Spleen (tissue), 7 donors: Measurements from ENCODE around the gene ACACB.

Experiments
- POLR2A ChIP-seq, 3 donors: fragments of 450-650 bp; IDR thresholded peaks; one replicate each; pipeline ENCODE4 v1.5.1; 2017; ENCODE audit warnings: antibody characterized with exemption in 3 of 3, mild to moderate bottlenecking in 1 of 3
- POLR2AphosphoS5 ChIP-seq, 3 donors: sonication (generic); formaldehyde crosslinking; IDR thresholded peaks; one replicate each; pipeline ENCODE4 v1.5.1; 2017; ENCODE audit warnings: antibody characterized with exemption in 3 of 3
- TF ChIP-seq, protein P1 (sequence below), 11 experiments: fragments of 200-600 bp in 7 of 11; fragments of 450-650 bp in 4 of 11; sonication (generic) in 4 of 11; IDR thresholded peaks in 8 of 11; conservative IDR thresholded peaks in 3 of 11; 1 replicate in 7 of 11; 2 replicates in 4 of 11; pipeline versions ENCODE4 v1.4.0 to v1.8.0; 2016 to 2021; ENCODE audit warnings: antibody characterized with exemption in 11 of 11, inconsistent platforms in 4 of 11, mild to moderate bottlenecking in 1 of 11
- donor health status: DM: no; HTN: no; CAD: no; lungs with moderate emphysema.
- donor health status: DM: no; HTN: no; CAD: no.
- donor health status: DM: no; HTN: no; CAD: no.

DNA sequence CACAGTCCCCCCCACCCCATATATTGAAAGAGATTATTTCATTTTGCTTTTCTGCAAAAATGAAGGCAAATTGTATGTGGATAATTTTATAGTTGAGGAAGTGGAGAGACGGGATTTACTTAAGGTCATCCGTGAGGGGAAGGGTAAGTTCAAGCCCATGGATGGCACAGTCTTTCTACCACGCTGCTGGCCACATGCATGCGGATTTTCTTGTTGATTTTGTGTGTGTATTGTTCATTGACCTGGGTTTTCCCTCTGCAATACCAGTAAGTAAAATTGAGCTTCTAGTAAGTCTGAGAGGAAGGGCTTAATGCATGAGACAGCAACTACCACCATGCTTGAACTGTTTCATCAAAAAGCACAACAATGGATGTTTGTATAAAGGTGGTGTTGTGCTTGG is 35.1 kb downstream of the ACACB start:
- TF ChIP-seq, protein P1, sequence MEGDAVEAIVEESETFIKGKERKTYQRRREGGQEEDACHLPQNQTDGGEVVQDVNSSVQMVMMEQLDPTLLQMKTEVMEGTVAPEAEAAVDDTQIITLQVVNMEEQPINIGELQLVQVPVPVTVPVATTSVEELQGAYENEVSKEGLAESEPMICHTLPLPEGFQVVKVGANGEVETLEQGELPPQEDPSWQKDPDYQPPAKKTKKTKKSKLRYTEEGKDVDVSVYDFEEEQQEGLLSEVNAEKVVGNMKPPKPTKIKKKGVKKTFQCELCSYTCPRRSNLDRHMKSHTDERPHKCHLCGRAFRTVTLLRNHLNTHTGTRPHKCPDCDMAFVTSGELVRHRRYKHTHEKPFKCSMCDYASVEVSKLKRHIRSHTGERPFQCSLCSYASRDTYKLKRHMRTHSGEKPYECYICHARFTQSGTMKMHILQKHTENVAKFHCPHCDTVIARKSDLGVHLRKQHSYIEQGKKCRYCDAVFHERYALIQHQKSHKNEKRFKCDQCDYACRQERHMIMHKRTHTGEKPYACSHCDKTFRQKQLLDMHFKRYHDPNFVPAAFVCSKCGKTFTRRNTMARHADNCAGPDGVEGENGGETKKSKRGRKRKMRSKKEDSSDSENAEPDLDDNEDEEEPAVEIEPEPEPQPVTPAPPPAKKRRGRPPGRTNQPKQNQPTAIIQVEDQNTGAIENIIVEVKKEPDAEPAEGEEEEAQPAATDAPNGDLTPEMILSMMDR (IDR thresholded peaks at IDR 0.05 in 8 of 11, conservative IDR thresholded peaks at IDR 0.05 in 3 of 11), result no peak
- TF ChIP-seq POLR2AphosphoS5 (IDR thresholded peaks at IDR 0.05) (no peak), POLR2A (IDR thresholded peaks at IDR 0.05) (no peak)
